Measurements from ENCODE around the gene HLA-DMB.
A peak's percentile ranks its signal among the peaks of the same experiment; 100 is the strongest.
"Not testable (repeated sequence)": the region's sequence is repeated elsewhere in the genome, so short reads cannot be mapped to it uniquely, and the experiment has no call there.

HLA-DMB gene

DNA sequence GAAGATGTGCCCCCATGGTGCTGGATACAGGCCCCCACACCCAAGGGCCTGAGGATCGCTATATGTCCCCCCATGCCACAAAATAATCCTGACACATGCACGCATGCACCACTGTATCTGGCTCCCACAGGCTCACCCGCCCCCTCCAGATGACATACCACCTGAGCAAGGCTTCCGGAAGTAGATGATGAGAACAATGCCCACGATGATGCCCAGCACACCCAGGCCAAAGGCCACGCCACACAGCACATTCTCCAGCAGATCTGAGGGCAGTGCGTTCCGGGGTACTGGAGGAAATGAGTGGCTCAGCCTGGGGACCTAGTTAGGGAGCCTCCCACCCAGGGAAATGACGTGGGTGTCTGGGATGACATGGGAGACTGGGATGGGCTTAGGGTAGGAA is 8.3 kb upstream of the HLA-DMB start:
- no peak for DNase-seq

DNA sequence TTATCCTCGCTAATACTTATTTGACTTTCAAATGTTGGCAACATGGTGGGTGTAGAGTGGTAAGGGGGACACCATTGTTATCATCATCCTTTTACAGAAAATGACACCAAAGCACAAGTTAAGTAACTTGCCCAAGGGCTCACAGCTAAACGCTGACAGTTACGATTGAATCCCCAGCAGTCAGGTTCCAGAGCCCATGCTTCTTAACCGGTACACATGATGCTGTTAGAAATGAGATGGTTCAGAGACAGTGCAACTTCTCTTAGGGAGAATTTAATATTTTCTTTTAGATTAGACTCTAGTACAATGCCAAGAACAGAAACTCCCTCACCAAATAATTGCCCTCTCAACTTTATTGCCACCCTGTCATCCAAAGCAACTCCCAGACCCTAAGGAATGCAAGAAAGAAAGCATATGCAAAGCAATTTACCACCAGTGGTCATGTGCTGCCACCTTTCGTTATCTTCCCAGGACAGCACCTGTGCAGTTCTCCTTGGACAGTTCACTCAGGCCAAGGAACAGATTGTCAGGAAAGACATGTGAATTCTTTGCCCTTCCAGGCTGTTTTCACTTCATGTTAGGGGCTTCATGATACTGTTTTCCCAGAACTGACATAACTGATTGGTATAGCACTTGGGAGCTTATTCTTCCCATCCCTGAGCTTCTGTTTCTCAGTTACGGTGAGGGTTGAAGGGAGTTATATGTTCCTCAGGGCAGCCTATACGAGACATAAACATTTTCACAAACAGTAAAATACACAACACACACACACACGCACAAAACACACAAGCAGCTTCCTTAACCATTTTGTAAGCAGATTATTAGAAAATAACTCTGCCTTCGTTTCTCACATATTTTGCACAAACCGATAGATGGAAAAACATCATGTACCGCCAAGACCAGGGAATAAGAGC is 7.0 kb upstream of the HLA-DMB start:
- peak; percentile 56 to 66 for DNase-seq

DNA sequence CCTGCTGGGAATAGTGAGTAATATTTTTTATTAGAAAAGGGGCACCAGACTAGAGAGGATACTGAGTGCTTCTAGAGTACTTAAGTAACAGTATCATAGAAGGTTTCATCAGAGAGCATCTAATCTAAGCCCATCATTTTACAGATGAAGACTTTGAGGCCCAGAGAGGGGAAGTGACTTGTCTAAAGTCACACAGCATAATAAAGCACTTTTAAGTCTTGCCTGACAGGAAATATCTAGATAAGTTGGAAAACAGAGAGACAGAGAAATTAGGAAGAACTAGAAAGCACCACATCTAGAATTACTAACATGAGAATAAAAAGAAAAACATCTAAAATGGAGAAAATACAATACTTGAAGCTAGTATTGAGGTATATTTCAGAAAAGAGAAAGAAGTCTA is 6.1 kb upstream of the HLA-DMB start:
- no peak for DNase-seq

DNA sequence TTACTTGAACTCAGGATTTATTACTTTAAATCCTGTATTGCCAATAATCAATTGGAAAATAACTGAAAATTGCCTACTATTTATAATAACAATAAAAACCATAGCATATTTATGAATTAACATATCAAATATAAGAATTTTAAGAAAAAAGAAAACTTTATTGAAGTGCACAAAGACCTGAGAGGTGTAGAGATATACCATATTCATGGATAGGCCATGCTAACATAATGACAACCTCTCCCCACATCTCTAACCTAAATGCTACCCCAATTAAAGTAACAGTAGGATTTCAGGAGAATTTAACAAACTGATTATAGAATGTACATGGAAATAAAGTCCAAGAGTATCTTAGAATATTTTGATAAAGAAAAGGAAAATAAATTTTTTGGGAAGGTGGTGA is 5.1 kb upstream of the HLA-DMB start:
- DNase-seq, result no peak

DNA sequence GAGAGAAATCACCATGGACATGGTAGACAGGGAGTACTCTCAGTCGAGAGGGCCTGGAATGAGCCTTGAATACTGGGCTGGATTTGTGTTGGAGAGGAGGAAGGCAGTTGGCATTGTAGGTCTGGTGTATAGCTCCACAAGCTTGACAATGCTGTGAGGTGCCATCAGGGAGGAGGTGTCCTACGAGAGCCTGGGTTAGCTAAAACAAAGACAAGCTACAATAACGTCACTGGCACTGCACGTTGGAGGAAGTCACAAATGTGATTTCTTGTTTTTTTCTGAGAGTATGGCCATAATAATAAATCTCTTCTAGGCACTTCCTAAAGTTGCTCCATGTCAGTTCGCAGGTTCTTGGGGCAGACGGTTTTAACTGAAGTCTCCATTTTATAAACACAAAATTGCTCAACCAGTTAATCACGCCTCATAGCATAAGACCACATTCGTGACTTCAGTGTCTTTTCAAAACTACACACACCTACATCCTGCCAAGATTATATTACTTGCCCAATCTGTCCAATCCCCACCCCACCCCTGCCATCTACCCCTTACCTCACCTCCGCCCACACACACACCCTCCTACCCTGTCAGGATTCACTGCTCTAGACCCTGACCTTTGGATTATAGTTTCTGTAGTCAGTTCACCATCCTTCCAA is 4.4 kb upstream of the HLA-DMB start:
- peak; percentile 35 to 71 for DNase-seq

DNA sequence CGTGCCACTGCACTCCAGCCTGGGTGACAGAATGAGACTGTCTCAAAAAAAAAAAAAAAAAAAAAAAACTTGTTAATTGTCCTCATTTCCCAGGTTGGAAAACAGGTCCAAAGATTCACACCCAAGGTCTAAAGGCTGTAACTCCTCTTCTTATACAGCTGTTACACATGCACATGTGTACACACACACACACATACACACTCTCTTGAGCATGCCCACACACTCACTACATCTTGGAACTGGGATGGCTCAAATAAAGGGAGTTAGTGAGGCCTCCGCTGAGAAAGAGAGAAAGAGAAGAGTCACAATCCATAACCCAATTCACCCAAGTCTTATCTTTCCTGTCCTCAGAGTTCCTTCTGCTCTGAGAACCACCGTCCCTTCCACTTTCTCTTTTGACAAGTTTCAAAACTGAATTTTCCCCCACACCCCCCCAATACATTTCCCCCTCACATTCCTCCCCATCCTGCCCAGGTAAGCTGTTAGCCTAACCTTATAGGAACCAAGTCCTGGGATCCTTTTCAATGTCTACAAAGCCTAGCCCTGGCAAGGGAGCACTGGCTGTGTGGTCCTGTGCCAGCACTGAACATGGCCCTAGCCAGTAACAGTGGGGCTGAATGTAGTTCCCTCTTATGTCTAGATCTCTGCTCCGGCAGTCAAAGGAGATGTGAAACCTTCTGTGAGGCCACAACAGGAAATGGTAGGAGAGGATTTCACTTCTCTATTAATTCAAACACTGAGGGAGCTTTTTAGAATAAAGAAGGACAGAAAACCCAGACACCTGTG is 3.2 kb upstream of the HLA-DMB start:
- DNase-seq, result peak; percentile 55 to 72

DNA sequence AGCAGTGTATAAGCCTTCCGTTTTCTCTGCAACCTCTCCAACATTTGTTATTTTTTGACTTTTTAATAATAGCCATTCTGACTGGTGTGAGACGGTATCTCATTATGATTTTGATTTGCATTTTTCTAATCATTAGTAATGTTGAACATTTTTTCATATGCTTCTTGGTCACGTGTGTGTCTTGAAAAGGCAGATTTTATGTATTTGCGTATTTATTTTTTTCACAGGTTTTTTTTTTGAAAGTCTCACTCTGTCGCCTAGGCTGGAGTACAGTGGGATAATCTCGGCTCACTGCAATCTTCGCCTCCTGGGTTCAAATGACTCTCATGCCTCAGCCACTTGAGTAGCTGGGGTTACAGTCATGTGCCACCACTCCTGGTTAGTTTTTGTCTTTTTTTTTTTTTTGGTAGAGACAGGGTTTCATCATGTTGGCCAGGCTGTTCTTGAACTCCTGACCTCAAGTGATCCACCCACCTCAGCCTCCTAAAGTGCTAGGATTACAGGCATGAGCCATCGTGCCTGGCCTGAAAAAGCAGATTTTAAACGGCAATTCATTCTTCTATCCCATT is 1.8 kb upstream of the HLA-DMB start:
- DNase-seq, result not testable (repeated sequence)

DNA sequence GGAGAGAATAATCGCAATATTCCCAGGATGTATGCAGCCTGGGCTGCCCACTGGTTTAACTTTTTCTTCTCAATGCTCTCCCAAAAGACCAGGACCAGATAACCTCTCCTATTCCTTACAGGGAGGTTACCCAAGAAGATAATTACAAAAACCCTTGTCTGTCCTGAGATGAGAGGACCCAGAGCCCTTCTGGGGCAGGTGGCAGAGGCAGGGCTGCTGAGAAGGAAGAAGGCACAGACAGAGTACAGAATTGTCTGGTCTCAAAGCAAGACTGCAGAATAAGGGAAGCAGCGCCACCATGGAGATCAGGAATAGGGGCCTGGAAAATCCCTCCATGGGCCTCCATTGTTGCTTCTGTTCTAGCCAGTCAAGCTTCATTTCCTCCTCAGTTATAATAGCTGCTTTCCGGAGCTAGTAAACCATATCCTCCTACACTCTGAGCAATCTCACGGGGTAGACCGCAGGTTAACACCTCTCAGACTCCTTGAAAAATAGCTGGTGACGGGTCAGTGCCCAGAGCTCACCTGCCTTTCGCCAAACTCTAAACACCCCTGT is 463 bp upstream of the HLA-DMB start:
- peak; percentile 67 to 70 for DNase-seq

DNA sequence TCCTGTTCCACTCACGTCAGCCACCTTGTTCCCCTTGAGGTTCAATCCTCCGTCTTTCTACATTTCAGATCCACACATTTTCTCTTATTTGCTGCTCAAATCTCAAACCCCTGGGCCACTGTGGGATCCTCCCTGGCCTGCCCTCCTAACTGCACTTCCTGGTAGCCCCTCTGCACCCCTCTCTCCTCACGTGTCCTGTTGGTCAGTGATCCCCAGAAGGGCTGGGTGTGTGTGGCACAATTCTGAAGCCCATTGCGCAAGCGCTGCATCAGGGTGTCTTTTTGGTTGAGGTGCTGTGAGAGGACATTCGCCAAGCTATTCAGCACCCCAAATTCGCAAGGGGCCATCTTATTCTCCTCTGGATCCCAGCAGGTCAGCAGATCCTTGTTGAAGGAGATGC is 2.3 kb downstream of the HLA-DMB start:
- DNase-seq, result peak in 1 of 2 donors; percentile 14

DNA sequence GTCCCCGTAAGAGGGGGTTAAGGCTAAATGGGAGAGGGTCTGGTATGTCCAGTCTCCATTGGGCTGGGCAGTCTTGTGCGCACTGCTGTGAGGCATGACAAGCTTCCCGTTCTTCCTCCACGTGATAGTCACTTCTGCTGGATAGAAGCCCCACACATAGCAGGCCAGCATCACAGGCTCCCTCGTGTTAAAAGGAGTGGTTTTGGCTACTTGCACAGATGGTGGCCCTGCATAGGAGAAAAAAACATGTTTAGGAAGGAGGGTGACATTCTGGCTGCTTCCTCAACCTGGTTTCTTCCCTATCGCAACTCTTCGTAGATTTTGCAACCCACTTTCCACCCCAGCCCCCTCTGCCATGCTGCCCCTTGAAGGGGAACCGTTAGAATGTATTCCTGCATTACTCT is 3.6 kb downstream of the HLA-DMB start:
- peak in 1 of 2 donors; percentile 12 for DNase-seq

DNA sequence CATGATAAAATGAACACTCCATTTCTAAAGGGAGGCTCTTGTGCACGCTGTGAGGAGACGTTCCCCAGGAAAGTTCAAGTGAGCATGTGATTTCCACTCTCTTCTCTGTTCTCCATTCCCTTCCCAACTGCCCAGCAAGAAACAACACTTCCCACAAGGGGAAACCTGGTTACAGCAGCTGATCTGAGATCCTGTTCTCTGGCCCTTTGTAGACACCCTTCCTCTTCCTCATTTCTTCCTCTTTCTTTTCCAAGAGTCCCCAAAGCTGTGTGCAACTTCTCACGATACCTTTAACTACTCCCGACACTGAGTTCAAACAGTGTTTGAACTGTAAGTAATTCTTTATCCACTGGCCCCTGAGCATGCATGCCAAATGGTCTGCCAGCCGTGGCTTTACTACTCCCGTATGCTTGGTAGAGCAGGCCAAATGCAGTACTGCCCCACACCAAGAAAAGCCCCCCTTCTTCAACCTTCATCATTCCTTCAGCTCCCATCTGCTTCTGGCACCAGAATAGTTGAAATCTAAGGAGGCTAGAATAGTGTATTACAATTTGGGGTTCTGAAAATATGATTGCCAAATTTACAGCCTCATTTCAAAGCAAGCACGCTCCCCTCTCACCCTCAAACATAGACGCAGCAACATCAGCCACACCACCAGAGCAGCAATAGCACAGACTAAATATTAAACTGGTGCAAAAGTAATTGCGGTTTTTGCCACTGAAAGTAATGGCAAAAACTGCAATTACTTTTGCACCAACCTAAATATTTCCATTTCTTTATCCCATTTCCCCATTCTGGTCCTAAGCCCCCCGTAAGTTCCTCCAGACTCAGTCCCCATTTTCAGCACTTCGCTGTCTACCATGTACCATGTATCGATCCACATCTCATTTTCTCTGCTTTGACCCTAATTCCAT is 4.3 kb downstream of the HLA-DMB start:
- no peak for DNase-seq

DNA sequence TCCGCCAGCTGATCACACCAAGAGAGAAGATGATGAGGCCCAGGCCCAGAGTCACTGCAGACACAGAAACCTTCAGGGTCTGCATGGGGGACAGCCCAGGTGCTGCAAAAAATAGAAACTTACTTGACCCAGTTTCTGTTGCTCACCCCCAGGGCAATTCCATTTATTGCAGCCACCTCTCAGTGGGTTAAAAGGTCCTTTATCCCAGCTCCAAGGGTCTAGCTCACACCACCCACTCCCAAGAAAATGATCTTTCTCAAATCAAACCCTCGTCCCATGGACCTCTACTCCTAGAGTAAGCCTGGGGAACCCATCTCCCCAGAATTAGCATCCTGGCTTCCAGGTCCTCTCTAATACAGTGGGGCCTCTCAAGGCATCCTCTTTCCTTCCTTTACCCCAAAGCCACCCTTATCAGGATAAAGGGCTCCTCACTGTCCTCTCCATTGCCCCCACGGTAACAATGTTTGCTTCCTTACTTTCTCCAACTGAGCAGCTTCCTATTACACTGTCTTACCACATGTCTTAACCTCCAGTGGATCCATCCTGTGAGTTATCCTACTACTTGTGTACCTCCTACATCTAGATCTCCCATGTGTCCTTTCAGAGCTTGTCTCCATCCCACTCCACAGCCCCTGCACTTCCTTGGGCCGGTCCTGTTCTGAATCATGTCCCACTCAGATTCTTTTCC is 5.1 kb downstream of the HLA-DMB start:
- DNase-seq, result no peak

DNA sequence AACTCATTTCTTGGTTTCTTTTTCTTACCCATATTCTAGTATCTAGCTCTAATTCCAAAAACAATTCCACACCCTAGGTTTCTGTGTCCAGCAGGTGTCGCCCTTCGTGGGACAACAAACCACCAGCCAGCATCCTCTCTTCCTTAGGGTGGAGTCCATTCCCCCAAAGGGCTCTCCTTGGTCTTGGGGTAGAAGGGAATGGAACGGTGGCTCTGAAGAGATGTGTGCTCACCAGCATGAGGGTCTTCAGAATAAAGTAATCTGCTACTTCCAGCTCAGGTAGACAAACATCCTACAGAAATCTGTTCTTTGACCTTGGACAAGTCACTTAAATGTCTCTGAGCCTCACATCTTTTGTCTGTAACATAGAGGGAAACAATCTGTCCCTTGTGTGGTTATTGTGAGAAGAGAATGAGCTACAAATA is 7.2 kb downstream of the HLA-DMB start:
- peak; percentile 67 to 81 for DNase-seq

DNA sequence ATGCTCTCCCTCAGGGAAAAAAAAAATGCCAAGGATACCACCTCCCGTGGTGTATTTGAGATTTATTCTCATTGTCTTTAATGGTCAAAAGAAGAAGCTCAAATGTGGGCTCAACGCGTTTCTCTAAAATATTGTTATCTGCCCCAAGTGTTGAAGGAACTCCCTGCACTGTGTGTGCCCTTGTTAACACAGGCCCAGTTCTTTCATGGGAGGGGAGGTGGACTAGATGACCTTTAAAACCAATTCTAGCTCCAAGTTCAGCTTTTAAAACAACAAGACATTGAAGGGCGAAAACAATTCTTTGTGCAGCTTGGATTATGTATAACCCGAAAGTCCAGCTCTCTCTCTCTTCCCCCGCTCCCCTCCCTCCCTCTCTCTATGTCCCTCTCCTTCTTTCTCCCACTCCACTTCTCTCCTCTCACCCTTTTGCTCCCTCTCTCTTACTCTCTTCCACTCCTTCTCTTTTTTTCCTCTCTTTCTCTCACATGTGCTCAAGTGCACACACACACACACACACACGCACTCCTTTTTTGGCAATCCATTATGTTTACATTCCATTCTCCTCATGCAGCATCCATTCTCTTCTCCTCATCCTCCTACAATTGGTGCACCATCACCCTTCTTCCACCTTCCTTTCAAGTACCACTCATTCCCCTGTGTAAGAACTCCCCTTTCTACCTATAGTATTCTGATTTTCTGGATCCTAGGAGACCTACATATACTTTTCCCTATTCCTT is 8.5 kb downstream of the HLA-DMB start:
- no peak for DNase-seq

DNA sequence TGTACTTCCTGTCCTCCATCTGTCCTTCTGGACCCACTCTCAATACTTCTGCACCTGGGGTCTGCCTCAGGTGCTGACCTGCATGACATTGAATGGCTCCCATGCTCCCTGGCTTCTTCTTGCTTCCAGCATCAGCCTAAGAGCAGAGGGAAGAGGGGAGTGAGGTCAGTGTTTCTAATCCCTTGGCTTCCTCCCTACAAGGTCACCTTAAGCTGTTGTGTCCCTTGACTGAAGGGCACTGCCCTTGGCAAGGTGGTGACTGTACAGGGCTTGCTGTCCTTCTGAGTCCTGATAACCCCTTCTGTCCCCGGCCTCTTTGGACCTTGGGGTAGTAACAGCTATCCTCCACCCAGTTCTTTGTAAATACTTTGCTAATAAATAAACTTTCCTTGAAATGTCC is 9.6 kb downstream of the HLA-DMB start:
- no peak for DNase-seq

DNA sequence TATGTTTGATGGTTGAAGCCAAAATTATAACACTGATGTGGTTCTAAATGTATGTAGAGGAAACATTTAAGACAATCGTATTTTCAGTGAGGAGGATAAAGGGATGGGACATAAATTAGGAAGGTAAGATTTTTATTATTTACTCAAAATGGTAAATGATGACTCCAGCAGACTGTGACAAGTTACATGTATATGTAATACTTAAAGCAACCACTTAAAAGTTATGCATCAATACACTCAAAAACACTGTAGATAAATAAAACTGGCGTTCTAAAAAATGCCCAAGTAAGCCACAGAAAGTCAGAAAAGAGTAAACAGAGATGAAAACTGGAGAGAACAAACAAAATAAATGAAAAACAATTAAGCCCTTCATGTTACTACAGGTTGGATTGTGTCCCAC is 18.7 kb downstream of the HLA-DMB start:
- DNase-seq, result no peak

DNA sequence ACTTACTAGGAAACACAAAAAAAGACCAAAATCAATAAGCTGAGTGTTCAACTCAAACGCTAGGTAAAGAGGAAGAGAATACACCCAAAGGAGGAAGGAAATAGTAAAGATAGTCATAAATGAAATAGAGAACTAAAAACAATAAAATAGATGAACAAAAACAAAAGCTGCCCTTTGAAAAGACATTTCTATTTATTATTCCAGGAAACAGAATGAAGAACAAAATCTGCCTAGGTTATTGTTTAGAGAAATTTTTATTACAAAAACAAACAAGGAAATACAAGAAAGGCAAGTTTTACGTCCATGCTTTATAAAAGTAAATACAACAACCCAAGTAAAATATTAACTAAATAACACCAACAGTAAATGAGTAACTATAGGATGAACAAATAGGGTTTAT is 20.1 kb downstream of the HLA-DMB start:
- DNase-seq, result no peak

DNA sequence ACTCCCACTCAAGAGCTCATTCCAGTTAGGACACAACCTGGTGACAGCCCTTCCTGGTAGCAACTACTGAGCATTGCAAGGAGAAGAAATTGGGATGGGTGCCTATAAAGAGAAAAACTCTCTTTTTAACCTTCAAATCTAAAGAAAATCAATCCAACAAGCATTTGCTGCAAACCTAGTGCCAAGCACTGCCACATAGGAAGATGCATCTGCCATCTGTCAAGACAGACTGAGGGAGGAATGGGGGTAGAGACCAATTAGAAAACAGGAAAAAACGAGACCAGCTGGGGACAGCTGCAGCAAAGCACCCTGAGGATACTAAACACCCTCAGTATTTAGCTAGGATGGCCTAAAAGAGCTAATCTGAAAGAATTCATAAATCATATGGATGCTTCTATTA is 27.9 kb downstream of the HLA-DMB start:
- no peak for DNase-seq

DNA sequence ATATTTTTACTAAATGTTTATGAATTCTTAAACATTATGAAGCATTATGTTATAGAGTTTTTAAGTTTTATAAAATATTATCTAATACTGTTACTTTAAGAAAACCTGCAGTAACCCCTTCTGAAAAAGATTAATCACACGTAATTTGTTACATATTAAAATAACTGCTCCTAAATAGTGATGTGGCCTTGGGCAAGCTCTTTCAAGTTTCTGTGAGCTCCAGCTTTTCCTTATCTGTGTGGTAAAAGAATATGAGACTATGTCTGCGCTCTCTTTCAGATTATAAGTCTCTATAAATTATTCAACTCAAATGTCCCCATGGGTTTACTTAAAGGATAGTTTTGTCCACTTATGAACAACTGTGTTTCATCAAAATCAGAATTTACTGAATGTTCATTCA is 31.9 kb downstream of the HLA-DMB start:
- no peak for DNase-seq

DNA sequence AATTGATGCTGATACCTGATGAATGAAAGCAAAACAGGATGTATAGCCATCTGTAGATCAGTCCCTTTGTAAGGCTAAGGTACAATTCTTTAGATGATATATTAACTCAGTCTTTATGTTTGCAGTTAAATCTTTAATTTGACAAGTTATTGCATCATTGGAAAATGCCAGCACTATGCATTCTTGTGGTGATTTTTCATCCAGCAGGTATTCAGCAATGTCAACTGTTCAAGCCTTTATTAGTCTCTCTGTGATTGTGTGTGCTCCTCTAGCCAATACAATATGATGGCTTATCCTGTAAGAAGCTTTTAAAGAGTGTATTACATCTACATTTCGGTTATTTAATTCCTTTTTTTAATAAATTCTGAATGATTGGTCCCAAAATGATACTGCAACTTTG is 34.3 kb downstream of the HLA-DMB start:
- no peak for DNase-seq
